Prostate gland (tissue), 2 donors: ENCODE results near the gene TMEM79. TPM values are rescaled to one million over a fixed set of nuclear protein-coding genes. Genes with fewer than 3 reads are reported as not detected.
"Not testable (repeated sequence)": the region's sequence is repeated elsewhere in the genome, so short reads cannot be mapped to it uniquely, and the experiment has no call there.

Experiments used
- DNase-seq: peaks from one replicate; pipeline ENCODE4 v3.0.0-alpha.2; 2019; ENCODE audit warnings: low spot score
- H3K27ac ChIP-seq, 2 donors: fragments of 200-600 bp; sonication (generic); 2 replicates each; pipeline ENCODE4 v1.5.1; 2017 to 2019
- H3K27me3 ChIP-seq: fragments of 200-600 bp; sonication (generic); replicated peaks from 2 replicates; pipeline ENCODE4 v1.5.1; 2019; ENCODE audit not compliant: insufficient read depth
- H3K36me3 ChIP-seq, 2 donors: fragments of 200-600 bp; sonication (generic); 1 replicate in 1 of 2; 2 replicates in 1 of 2; pipeline versions ENCODE4 v1.5.1 to v1.8.1; 2017 to 2019
- H3K4me1 ChIP-seq: fragments of 200-600 bp; sonication (generic); replicated peaks from 2 replicates; pipeline ENCODE4 v1.5.1; 2019
- H3K4me3 ChIP-seq, 2 donors: fragments of 200-600 bp; sonication (generic); 2 replicates each; pipeline ENCODE4 v1.5.1; 2017 to 2019
- H3K9me3 ChIP-seq: fragments of 200-600 bp; sonication (generic); 2 replicates; pipeline ENCODE4 v1.5.1; 2017
- CTCF ChIP-seq, 4 experiments: fragments of 200-600 bp in 2 of 4; fragments of 450-650 bp in 2 of 4; sonication (generic) in 2 of 4; IDR thresholded peaks; 1 replicate in 3 of 4; 2 replicates in 1 of 4; pipeline ENCODE4 v1.5.1; 2016 to 2019; ENCODE audit warnings: antibody characterized with exemption in 4 of 4, mild to moderate bottlenecking in 2 of 4, moderate library complexity in 2 of 4
- POLR2A ChIP-seq: fragments of 450-650 bp; IDR thresholded peaks from one replicate; pipeline ENCODE4 v1.6.1; 2016; ENCODE audit warnings: antibody characterized with exemption, mild to moderate bottlenecking
- POLR2AphosphoS5 ChIP-seq: sonication (generic); formaldehyde crosslinking; IDR thresholded peaks from one replicate; pipeline ENCODE4 v1.6.1; 2017; ENCODE audit warnings: antibody characterized with exemption
- WGBS: methylation state at CpG from one replicate; pipeline ENCODE4 v1.1.5; 2018; 5-methylcytosine and 5-hydroxymethylcytosine counted together
- intact Hi-C: fragments of 100-400 bp; cut with DNase I; formaldehyde crosslinking; loops from one replicate; pipeline ENCODE4 v1.14.2; 2022
- total RNA-seq, 2 donors: library from RNA; depleted of rRNA; stranded (reverse); fragments of >200 nt; gene quantifications; one replicate each; pipeline ENCODE4 v1.1.0, GENCODE V29; 2016

The TMEM79 gene
- total RNA-seq, 2 donors from 2014 or later: 20.7 to 34.3 TPM

GRCh38 chr1:156316909-156317308 is 32.8 kb downstream of the TMEM79 start:
- no peaks in the 10 kb centered on the region for H3K27me3 ChIP-seq
- peaks cover 16 to 42% of the 10 kb centered on the region in 2 donors for H3K36me3 ChIP-seq
- TF ChIP-seq POLR2A: no peak
- no peak for TF ChIP-seq CTCF (IDR thresholded peaks at IDR 0.05)
- no peak for TF ChIP-seq POLR2AphosphoS5
- 87% methylated on average over 7 of the region's 7 CpGs for WGBS
- no peaks in the 10 kb centered on the region for H3K9me3 ChIP-seq
- no peak overlapping the region for H3K27ac ChIP-seq
- H3K4me1 ChIP-seq: no peaks in the 10 kb centered on the region
- intact Hi-C loops: no loop called here
- H3K4me3 ChIP-seq: no peak overlapping the region
- no peak for DNase-seq

- Histone ChIP-seq H3K4me1 (no peaks in the 10 kb centered on the region), H3K27ac (no peak overlapping the region), H3K36me3 (peaks cover 26 to 44% of the 10 kb centered on the region in 2 donors), H3K4me3 (no peak overlapping the region), H3K27me3 (no peaks in the 10 kb centered on the region), H3K9me3 (no peaks in the 10 kb centered on the region)
- TF ChIP-seq POLR2A: no peak
- TF ChIP-seq POLR2AphosphoS5: no peak
- TF ChIP-seq CTCF (IDR thresholded peaks at IDR 0.05): peak in 3 of 4 experiments; percentile 35 to 55 (median 52)
- no peak for DNase-seq
- WGBS: 52% methylated on average over 1 of the region's 1 CpG
- intact Hi-C loops: no loop called here
These were observed 35.5 kb downstream of the TMEM79 start for GRCh38 chr1:156319664-156320063.

GRCh38 chr1:156320560-156320959 is 36.4 kb downstream of the TMEM79 start:
- Histone ChIP-seq H3K36me3 (peaks cover 26 to 44% of the 10 kb centered on the region in 2 donors), H3K27ac (no peak overlapping the region), H3K4me3 (no peak overlapping the region), H3K4me1 (no peaks in the 10 kb centered on the region), H3K9me3 (no peaks in the 10 kb centered on the region), H3K27me3 (no peaks in the 10 kb centered on the region)
- intact Hi-C loops: no loop called here
- 89% methylated on average over 3 of the region's 3 CpGs for WGBS
- no peak for DNase-seq
- TF ChIP-seq POLR2A (no peak), POLR2AphosphoS5 (no peak), CTCF (IDR thresholded peaks at IDR 0.05) (no peak)

GRCh38 chr1:156323179-156323578 is 39.1 kb downstream of the TMEM79 start:
- H3K27ac ChIP-seq, H3K27me3 ChIP-seq, DNase-seq, H3K4me3 ChIP-seq, H3K9me3 ChIP-seq, H3K4me1 ChIP-seq, intact Hi-C loops: not testable (repeated sequence)
- peaks cover 16 to 24% of the 10 kb centered on the region in 2 donors for H3K36me3 ChIP-seq
- 93% methylated on average over 9 of the region's 9 CpGs for whole genome bisulfite sequencing

- DNase-seq: no peak
- 84% methylated on average over 4 of the region's 4 CpGs for WGBS
- TF ChIP-seq POLR2A: no peak
- TF ChIP-seq POLR2AphosphoS5: no peak
- TF ChIP-seq CTCF (IDR thresholded peaks at IDR 0.05): no peak
- H3K36me3 ChIP-seq: no peaks in the 10 kb centered on the region
- no peaks in the 10 kb centered on the region for H3K27me3 ChIP-seq
- H3K9me3 ChIP-seq: no peaks in the 10 kb centered on the region
- no peak overlapping the region for H3K27ac ChIP-seq
- no peak overlapping the region for H3K4me3 ChIP-seq
- intact Hi-C loops: no loop called here
- H3K4me1 ChIP-seq: peaks cover 11% of the 10 kb centered on the region
These were observed 52.1 kb downstream of the TMEM79 start for GRCh38 chr1:156336242-156336641.
